CD4-positive, CD25-positive, alpha-beta regulatory T cell (primary cell): ENCODE measurements around the gene ASB8. TPM values are rescaled to one million over a fixed set of nuclear protein-coding genes. Genes with fewer than 3 reads are reported as not detected.
A peak's percentile ranks its signal among the peaks of the same experiment; 100 is the strongest.

Source experiments
- ATAC-seq, 2 donors: fragments of 150-1000 bp; cut with Tn5 transposase; one replicate each; pipeline ENCODE4 v1.10.0; 2021; ENCODE audit warnings: low read depth in 2 of 2, moderate number of reproducible peaks in 2 of 2, moderate library complexity in 1 of 2
- DNase-seq, 3 donors: peaks; one replicate each; pipeline versions ENCODE4 v3.0.0 to v3.0.0-alpha.2; 2012 to 2022; ENCODE audit warnings: mixed read lengths in 1 of 3
- H3K27ac ChIP-seq: one replicate; pipeline ENCODE4 v1.7.0; 2013; ENCODE audit warnings: mild to moderate bottlenecking, low read length; ENCODE audit not compliant: insufficient read depth, poor library complexity, severe bottlenecking
- H3K27me3 ChIP-seq: one replicate; pipeline ENCODE4 v1.7.0; 2013; ENCODE audit warnings: low read length; ENCODE audit not compliant: control insufficient read depth, insufficient read depth
- H3K36me3 ChIP-seq: one replicate; pipeline ENCODE4 v1.7.0; 2013; ENCODE audit warnings: mild to moderate bottlenecking, low read length, moderate library complexity; ENCODE audit not compliant: control insufficient read depth, insufficient read depth
- H3K4me1 ChIP-seq: 2 replicates; pipeline ENCODE4 v1.7.0; 2013; ENCODE audit warnings: mild to moderate bottlenecking, low read length; ENCODE audit not compliant: insufficient read depth, control insufficient read depth, poor library complexity, severe bottlenecking
- H3K4me3 ChIP-seq: one replicate; pipeline ENCODE4 v1.7.0; 2013; ENCODE audit warnings: low read depth, mild to moderate bottlenecking, low read length, moderate library complexity
- H3K9me3 ChIP-seq, 2 experiments: 1 replicate in 1 of 2; 2 replicates in 1 of 2; pipeline ENCODE4 v1.7.0; 2013; ENCODE audit warnings: low read length in 2 of 2, mild to moderate bottlenecking in 1 of 2, moderate library complexity in 1 of 2; ENCODE audit not compliant: control insufficient read depth in 2 of 2
- H3K27ac Mint-ChIP-seq, 3 donors: one replicate each; pipeline ENCODE4 v1.8.0; 2020 to 2022; ENCODE audit warnings: mild to moderate bottlenecking in 3 of 3, mixed read lengths in 3 of 3, moderate library complexity in 2 of 3
- H3K27me3 Mint-ChIP-seq: one replicate; pipeline ENCODE4 v1.8.0; 2022; ENCODE audit warnings: mild to moderate bottlenecking, mixed read lengths
- H3K36me3 Mint-ChIP-seq: one replicate; pipeline ENCODE4 v1.8.0; 2020; ENCODE audit warnings: mixed read lengths
- H3K4me1 Mint-ChIP-seq, 4 donors: one replicate each; pipeline ENCODE4 v1.8.0; 2020 to 2022; ENCODE audit warnings: mixed read lengths in 4 of 4, mild to moderate bottlenecking in 1 of 4
- H3K4me3 Mint-ChIP-seq, 4 donors: one replicate each; pipeline ENCODE4 v1.8.0; 2020 to 2022; ENCODE audit warnings: mild to moderate bottlenecking in 4 of 4, mixed read lengths in 4 of 4, moderate library complexity in 3 of 4
- H3K9me3 Mint-ChIP-seq, 7 donors: one replicate each; pipeline ENCODE4 v1.8.0; 2020 to 2022; ENCODE audit warnings: mixed read lengths in 7 of 7, mild to moderate bottlenecking in 3 of 7, moderate library complexity in 2 of 7
- polyA plus RNA-seq, 4 donors: library from polyadenylated mRNA; unstranded; fragments of 300-500 nt; fragmentation: Illumina TruSeq; gene quantifications; one replicate each; pipeline ENCODE4 v1.2.3, GENCODE V29; 2021
- total RNA-seq: library from RNA; stranded (reverse); gene quantifications from one replicate; pipeline ENCODE4 v1.2.3, GENCODE V29; 2022

Gene ASB8
- total and polyA plus RNA-seq, 5 donors from 2014 or later: 46.6 to 121 (median 87.7) TPM

DNA sequence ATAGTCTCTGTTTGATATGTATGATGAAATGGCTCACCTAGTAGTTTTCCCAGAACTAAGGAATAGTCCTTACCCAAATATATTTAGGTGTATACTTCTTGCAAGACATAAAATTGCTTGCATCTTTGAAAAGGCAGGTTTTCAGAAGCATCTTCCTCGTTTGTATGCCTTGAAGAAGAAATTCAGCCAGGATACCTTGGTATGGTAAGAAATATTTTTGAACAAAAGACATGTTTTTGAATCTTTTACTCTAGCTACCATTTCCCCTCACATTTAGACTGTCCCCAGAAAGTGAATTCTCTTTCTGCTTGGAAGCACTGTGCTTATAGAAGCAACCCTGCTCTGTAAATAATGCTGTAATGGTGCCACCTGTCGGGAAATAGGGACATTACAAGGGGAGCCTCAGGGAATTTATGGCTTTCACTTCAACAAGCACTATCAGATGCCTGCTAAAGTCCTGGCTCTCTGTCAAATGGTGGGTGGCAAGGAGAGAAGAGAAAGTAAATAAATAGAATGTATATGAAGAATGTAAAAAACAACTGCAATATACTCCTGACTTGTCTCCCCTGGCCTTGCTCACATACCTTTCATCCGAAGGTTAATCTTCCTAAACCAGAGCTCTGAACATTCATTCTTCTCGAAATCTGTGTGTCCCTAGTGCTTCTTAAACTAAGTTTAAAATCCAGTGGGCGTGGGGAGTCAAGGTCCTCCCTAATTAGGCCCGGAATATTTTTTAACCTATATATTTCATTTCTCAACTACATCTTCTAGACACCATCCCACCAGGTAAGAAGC lies 32.2 kb upstream of the ASB8 start:
- no peaks in the 10 kb centered on the region for H3K36me3 ChIP-seq
- H3K27me3 ChIP-seq: peaks cover 22% of the 10 kb centered on the region
- no peak overlapping the region for H3K27ac ChIP-seq
- peak; percentile 52 to 75 (median 68) for DNase-seq
- no peak overlapping the region for H3K4me3 ChIP-seq
- Mint-ChIP-seq H3K4me1 (peaks cover 0 to 7% (median 3%) of the 10 kb centered on the region in 4 donors), H3K9me3 (no peaks in the 10 kb centered on the region), H3K4me3 (peak overlapping the region in 2 of 4 donors; percentile 6 to 69), H3K27me3 (peaks cover 58% of the 10 kb centered on the region), H3K27ac (no peak overlapping the region), H3K36me3 (no peaks in the 10 kb centered on the region)
- H3K9me3 ChIP-seq: no peaks in the 10 kb centered on the region
- ATAC-seq: peak; percentile 81 to 84
- peaks cover 4% of the 10 kb centered on the region for H3K4me1 ChIP-seq

DNA sequence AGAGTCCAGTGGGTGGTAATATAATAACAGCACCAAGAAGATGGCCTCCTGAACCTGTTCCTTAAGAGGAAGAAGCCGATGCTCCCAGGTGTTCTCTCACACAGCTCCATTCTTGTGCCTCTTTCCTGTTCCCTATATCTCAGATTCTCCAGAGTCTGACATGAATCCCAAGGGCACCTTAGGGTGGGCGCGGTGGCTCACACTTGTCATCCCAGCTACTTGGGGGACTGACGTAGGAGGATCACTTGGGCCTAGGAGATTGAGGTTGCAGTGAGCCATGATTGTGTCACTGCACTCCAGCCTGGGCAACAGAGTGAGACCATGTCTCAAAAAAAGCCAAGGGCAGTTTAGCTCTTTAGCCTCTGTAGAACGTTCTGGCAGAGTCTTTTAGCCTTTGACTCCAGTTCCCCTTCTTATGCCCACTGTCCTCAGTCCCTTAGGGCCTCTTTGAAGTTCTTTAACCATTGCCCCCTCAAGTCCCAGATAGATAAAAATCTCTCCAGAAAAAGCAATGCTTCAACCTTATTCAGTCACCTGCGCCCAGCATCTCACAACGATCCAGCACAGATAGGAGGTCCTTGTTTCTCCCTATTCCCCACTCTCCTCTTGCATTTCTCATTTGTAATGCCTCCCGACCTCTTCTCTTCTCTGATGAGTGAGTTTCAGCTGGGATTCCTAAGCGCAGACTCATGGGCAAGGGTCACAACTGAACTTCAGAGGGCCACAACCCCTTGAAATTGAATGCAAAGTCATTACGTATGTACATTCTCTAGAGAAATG lies 30.8 kb upstream of the ASB8 start:
- Mint-ChIP-seq H3K36me3 (no peaks in the 10 kb centered on the region), H3K9me3 (no peaks in the 10 kb centered on the region), H3K4me3 (no peak overlapping the region), H3K27me3 (peaks cover 59% of the 10 kb centered on the region), H3K4me1 (peaks cover 0 to 11% (median 6%) of the 10 kb centered on the region in 4 donors), H3K27ac (peak overlapping the region in 1 of 3 donors; percentile 75)
- Histone ChIP-seq H3K36me3 (no peaks in the 10 kb centered on the region), H3K4me3 (no peak overlapping the region), H3K4me1 (peaks cover 18% of the 10 kb centered on the region), H3K27ac (no peak overlapping the region), H3K9me3 (no peaks in the 10 kb centered on the region), H3K27me3 (peaks cover 13% of the 10 kb centered on the region)
- ATAC-seq: no peak
- no peak for DNase-seq

DNA sequence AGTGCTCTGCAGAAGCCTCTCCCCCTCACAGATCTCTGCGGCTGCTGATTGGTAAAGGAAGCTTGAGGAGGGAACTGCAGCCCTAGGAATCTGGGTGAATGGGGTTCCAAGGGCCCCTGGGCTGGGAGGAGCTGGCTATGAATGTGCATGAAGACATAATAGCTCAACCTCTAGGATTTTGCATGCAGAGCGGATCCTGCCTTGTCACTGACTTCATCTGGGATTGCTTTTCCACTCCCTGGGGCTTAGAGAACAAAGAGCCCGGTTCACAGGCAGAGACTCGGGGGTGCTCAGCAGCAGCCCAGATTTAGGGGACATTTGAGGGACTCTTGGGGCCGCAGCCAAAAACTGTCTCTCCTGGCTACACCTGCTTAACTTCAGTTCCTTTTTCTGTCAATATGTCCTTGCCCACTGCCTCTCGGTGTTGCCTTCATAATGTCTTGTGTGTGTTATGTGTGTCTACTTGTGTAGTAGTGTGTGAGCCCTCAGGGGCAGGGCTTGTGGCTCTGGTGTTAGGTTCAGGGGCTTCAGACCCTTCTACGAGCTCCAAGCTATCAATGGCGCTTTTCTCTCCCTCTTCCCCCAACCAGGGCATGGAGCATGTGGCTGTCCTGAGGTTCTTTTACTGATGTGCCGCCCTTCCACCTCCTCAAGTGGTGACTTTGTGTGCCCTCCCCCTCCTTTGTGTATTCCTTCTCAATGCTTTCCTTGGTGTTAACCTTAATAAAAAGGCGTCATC lies 28.0 kb upstream of the ASB8 start:
- Mint-ChIP-seq H3K4me1 (peaks cover 0 to 24% (median 9%) of the 10 kb centered on the region in 4 donors), H3K9me3 (no peaks in the 10 kb centered on the region), H3K4me3 (peak overlapping the region; percentile 64 to 88 (median 77)), H3K27me3 (peaks cover 76% of the 10 kb centered on the region), H3K36me3 (no peaks in the 10 kb centered on the region), H3K27ac (peak overlapping the region in 1 of 3 donors; percentile 38)
- H3K4me3 ChIP-seq: no peak overlapping the region
- no peaks in the 10 kb centered on the region for H3K36me3 ChIP-seq
- peaks cover 19% of the 10 kb centered on the region for H3K27me3 ChIP-seq
- DNase-seq (no peak), ATAC-seq (no peak)
- peaks cover 25% of the 10 kb centered on the region for H3K4me1 ChIP-seq
- H3K9me3 ChIP-seq: no peaks in the 10 kb centered on the region
- H3K27ac ChIP-seq: no peak overlapping the region

DNA sequence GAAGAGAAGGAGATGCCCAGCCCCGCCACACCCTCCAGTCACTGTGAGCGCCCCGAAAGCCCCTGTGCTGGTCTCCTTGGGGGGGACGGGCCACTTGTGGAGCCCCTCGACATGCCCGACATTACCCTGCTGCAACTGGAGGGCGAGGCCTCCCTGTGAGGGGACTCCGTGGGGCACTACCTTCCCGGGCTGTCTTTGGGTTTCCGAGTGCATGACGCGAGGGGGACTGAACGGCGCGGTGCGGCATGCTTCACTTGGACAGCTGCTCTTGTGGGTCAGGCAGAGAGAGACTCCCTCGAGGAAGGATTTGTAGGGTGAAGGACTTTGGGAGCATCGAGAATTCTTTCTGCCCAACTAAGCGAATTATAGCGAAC lies 27.2 kb upstream of the ASB8 start:
- H3K27me3 Mint-ChIP-seq: peaks cover 77% of the 10 kb centered on the region
- peak overlapping the region; percentile 64 to 88 (median 77) for H3K4me3 Mint-ChIP-seq
- peak overlapping the region in 1 of 3 donors; percentile 43 for H3K27ac Mint-ChIP-seq
- DNase-seq (no peak), ATAC-seq (no peak)
- Histone ChIP-seq H3K27me3 (peaks cover 17% of the 10 kb centered on the region), H3K4me3 (no peak overlapping the region), H3K9me3 (no peaks in the 10 kb centered on the region), H3K27ac (no peak overlapping the region), H3K4me1 (peaks cover 25% of the 10 kb centered on the region), H3K36me3 (no peaks in the 10 kb centered on the region)
- no peaks in the 10 kb centered on the region for H3K36me3 Mint-ChIP-seq
- H3K4me1 Mint-ChIP-seq: peaks cover 0 to 24% (median 7%) of the 10 kb centered on the region in 4 donors
- no peaks in the 10 kb centered on the region for H3K9me3 Mint-ChIP-seq

DNA sequence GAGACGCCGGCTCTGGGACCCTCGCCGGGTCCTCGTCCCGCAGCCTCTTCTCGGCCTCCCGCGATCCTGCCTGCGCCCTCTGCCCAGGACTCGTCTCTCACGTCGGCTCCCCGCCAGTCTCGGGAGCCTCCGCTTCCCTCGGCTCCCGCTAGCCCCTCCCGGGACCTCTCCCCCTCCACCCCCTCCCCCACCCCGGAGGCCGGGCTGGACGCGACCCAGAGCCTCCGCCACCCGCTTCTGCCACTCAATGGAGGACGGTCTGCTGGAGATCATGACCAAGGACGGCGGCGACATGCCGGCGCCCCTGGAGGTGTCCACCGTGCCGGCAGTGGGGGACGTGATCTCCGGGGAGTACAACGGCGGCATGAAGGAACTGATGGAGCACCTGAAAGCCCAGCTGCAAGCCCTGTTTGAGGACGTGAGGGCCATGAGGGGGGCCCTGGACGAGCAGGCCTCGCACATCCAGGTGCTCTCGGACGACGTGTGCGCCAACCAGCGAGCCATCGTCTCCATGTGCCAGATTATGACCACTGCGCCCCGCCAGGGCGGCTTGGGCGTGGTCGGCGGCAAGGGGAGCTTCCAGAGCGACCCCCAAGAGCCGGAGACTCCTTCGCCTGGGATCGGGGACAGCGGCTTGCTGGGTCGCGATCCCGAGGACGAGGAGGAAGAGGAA lies 26.7 kb upstream of the ASB8 start:
- no peaks in the 10 kb centered on the region for H3K9me3 ChIP-seq
- no peak overlapping the region for H3K4me3 ChIP-seq
- H3K4me1 Mint-ChIP-seq: peaks cover 0 to 24% (median 5%) of the 10 kb centered on the region in 4 donors
- H3K27ac ChIP-seq: no peak overlapping the region
- H3K9me3 Mint-ChIP-seq: no peaks in the 10 kb centered on the region
- no peaks in the 10 kb centered on the region for H3K36me3 Mint-ChIP-seq
- peaks cover 77% of the 10 kb centered on the region for H3K27me3 Mint-ChIP-seq
- ATAC-seq (no peak), DNase-seq (peak in 1 of 3 donors; percentile 4)
- no peak overlapping the region for H3K27ac Mint-ChIP-seq
- no peaks in the 10 kb centered on the region for H3K36me3 ChIP-seq
- H3K4me1 ChIP-seq: peaks cover 25% of the 10 kb centered on the region
- H3K27me3 ChIP-seq: peaks cover 17% of the 10 kb centered on the region
- H3K4me3 Mint-ChIP-seq: peak overlapping the region; percentile 88 to 95 (median 92)

DNA sequence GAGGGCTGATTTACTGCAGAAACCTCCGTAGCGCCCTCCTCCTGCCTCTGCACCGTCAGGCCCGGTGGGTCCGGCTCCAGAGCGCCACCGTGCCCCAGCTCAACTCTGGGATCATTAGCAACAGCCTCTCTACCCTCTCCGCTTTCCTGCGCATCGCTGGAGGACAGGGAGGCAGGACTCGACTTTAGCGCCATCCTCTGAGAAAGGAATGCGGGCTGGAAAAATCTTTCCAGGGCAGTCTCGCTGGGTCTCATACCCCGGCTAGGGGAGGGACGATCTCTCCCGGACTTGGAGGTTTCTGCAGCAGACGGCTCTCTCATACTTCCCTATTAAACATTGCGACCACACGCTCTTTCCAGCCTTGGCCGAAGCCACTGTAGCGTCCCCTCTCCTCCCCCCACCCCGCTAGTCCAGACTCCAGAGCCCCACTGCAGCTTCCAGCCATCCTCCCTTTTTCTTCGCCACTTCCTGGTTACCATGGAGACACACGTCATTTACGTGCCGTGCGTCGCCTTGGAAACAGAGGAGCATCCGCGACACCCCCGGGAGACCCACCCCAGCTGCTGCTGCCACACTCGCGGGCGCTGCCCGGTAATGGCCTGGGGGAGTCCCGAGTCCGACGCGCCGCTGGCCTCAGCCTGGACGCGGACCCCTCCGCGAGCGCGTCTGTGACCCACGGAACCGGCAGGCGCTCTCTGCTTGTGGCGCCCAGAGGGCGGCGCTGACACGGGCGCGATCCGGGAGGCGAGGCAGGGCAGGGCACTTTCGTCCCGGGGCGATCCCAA lies 26.0 kb upstream of the ASB8 start, which contains the start of gene CCDC184:
Gene CCDC184 (plus strand): TSS at position 554 of the 785 bp plus-strand sequence. CDS start 479 bp downstream, outside the sequence.
- Histone ChIP-seq H3K27me3 (peaks cover 19% of the 10 kb centered on the region), H3K27ac (peak within 1 kb of the TSS; percentile 19), H3K4me3 (peak within 1 kb of the TSS; percentile 89), H3K4me1 (peaks cover 25% of the 10 kb centered on the region), H3K36me3 (no peaks in the 10 kb centered on the region), H3K9me3 (no peaks in the 10 kb centered on the region)
- ATAC-seq: peak; percentile 77
- Mint-ChIP-seq H3K27me3 (peaks cover 82% of the 10 kb centered on the region), H3K36me3 (no peaks in the 10 kb centered on the region), H3K9me3 (no peaks in the 10 kb centered on the region), H3K4me1 (peaks cover 0 to 24% (median 5%) of the 10 kb centered on the region in 4 donors), H3K27ac (peak within 1 kb of the TSS; percentile 63 to 84 (median 80)), H3K4me3 (peak within 1 kb of the TSS; percentile 90 to 95 (median 94))
- peak; percentile 75 to 86 (median 84) for DNase-seq
